ENCODE results near the gene AFM.

The AFM gene

GRCh38 chr4:73525611-73526010 lies 44.1 kb downstream of the AFM start:
- DNase-seq, result no peak
- Histone ChIP-seq H3K9me3 (ENCODE audit: insufficient read depth, low read length, severe bottlenecking) (no peaks in the 10 kb centered on the region), H3K9ac (ENCODE audit: low read depth, low read length) (no peak overlapping the region), H2AFZ (ENCODE audit: low read depth, low read length) (no peak overlapping the region), H3K4me2 (ENCODE audit: insufficient read depth, low read length) (no peak overlapping the region), H3K27me3 (ENCODE audit: insufficient read depth, low read length, poor library complexity) (no peaks in the 10 kb centered on the region), H3K4me1 (ENCODE audit: insufficient read depth, low read length) (peaks cover 6% of the 10 kb centered on the region), H3K4me3 (ENCODE audit: low read depth in 1 of 2, low read length in 2 of 2) (no peak overlapping the region), H4K20me1 (ENCODE audit: insufficient read depth, low read length) (no peaks in the 10 kb centered on the region), H3K36me3 (ENCODE audit: insufficient read depth, low read length) (no peaks in the 10 kb centered on the region), H3K79me2 (ENCODE audit: insufficient read depth, low read length) (no peaks in the 10 kb centered on the region), H3K27ac (ENCODE audit: low read length) (no peak overlapping the region)
- TF ChIP-seq CTCF (IDR thresholded peaks at IDR 0.05; ENCODE audit: borderline replicate concordance, extremely low read depth, low read length, poor library complexity, severe bottlenecking) (no peak), EZH2 (IDR thresholded peaks at IDR 0.05; ENCODE audit: borderline replicate concordance, low read depth, low read length, severe bottlenecking) (no peak)
- no peak for ATAC-seq (ENCODE audit: insufficient read depth, low read depth)

DNA sequence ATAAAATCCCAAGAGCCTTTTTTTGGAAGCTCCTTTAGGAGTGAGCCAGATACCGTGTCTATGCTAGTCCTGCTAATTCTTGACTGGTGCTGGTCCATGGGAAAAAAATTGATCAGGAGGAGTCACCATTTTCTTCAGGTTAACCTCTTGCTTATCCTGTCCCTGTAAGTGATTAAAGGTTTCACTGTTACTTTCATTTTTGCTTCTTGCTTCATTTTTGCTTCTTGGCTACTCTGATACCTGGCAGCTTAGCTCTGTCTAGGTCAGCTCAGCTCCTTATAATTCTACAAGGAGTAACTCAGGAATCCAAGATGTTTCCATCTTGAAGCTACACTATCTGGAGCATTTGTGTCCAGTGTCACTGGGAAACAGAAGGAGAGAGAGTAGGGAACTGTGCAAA lies 45.7 kb downstream of the AFM start:
- ATAC-seq (ENCODE audit: insufficient read depth, low read depth) (no peak), DNase-seq (no peak)
- H3K79me2 ChIP-seq (ENCODE audit: insufficient read depth, low read length), result no peaks in the 10 kb centered on the region
- no peak overlapping the region for H3K27ac ChIP-seq (ENCODE audit: low read length)
- H3K9me3 ChIP-seq (ENCODE audit: insufficient read depth, low read length, severe bottlenecking), result no peaks in the 10 kb centered on the region
- H2AFZ ChIP-seq (ENCODE audit: low read depth, low read length), result no peak overlapping the region
- no peak for TF ChIP-seq CTCF (IDR thresholded peaks at IDR 0.05; ENCODE audit: borderline replicate concordance, extremely low read depth, low read length, poor library complexity, severe bottlenecking)
- TF ChIP-seq EZH2 (IDR thresholded peaks at IDR 0.05; ENCODE audit: borderline replicate concordance, low read depth, low read length, severe bottlenecking), result no peak
- no peaks in the 10 kb centered on the region for H4K20me1 ChIP-seq (ENCODE audit: insufficient read depth, low read length)
- H3K27me3 ChIP-seq (ENCODE audit: insufficient read depth, low read length, poor library complexity), result no peaks in the 10 kb centered on the region
- no peak overlapping the region for H3K4me2 ChIP-seq (ENCODE audit: insufficient read depth, low read length)
- no peaks in the 10 kb centered on the region for H3K36me3 ChIP-seq (ENCODE audit: insufficient read depth, low read length)
- no peak overlapping the region for H3K9ac ChIP-seq (ENCODE audit: low read depth, low read length)
- no peaks in the 10 kb centered on the region for H3K4me1 ChIP-seq (ENCODE audit: insufficient read depth, low read length)
- no peak overlapping the region for H3K4me3 ChIP-seq (ENCODE audit: low read depth in 1 of 2, low read length in 2 of 2)

- H3K4me2 ChIP-seq (ENCODE audit: insufficient read depth, low read length), result no peak overlapping the region
- no peaks in the 10 kb centered on the region for H3K79me2 ChIP-seq (ENCODE audit: insufficient read depth, low read length)
- no peak overlapping the region for H3K4me3 ChIP-seq (ENCODE audit: low read depth in 1 of 2, low read length in 2 of 2)
- H3K27me3 ChIP-seq (ENCODE audit: insufficient read depth, low read length, poor library complexity), result no peaks in the 10 kb centered on the region
- ATAC-seq (ENCODE audit: insufficient read depth, low read depth) (no peak), DNase-seq (no peak)
- no peak overlapping the region for H3K27ac ChIP-seq (ENCODE audit: low read length)
- no peaks in the 10 kb centered on the region for H3K36me3 ChIP-seq (ENCODE audit: insufficient read depth, low read length)
- no peaks in the 10 kb centered on the region for H4K20me1 ChIP-seq (ENCODE audit: insufficient read depth, low read length)
- no peak overlapping the region for H3K9ac ChIP-seq (ENCODE audit: low read depth, low read length)
- no peaks in the 10 kb centered on the region for H3K4me1 ChIP-seq (ENCODE audit: insufficient read depth, low read length)
- TF ChIP-seq CTCF (IDR thresholded peaks at IDR 0.05; ENCODE audit: borderline replicate concordance, extremely low read depth, low read length, poor library complexity, severe bottlenecking), result no peak
- no peak for TF ChIP-seq EZH2 (IDR thresholded peaks at IDR 0.05; ENCODE audit: borderline replicate concordance, low read depth, low read length, severe bottlenecking)
- H2AFZ ChIP-seq (ENCODE audit: low read depth, low read length), result no peak overlapping the region
- H3K9me3 ChIP-seq (ENCODE audit: insufficient read depth, low read length, severe bottlenecking), result no peaks in the 10 kb centered on the region
Observed at GRCh38 chr4:73528171-73528570, 46.6 kb downstream of the AFM start.

Measured in DND-41 (cell line).